ENCODE results near the gene FIGNL2.
"Not testable (repeated sequence)": the region's sequence is repeated elsewhere in the genome, so short reads cannot be mapped to it uniquely, and the experiment has no call there.

The FIGNL2 gene, protein sequence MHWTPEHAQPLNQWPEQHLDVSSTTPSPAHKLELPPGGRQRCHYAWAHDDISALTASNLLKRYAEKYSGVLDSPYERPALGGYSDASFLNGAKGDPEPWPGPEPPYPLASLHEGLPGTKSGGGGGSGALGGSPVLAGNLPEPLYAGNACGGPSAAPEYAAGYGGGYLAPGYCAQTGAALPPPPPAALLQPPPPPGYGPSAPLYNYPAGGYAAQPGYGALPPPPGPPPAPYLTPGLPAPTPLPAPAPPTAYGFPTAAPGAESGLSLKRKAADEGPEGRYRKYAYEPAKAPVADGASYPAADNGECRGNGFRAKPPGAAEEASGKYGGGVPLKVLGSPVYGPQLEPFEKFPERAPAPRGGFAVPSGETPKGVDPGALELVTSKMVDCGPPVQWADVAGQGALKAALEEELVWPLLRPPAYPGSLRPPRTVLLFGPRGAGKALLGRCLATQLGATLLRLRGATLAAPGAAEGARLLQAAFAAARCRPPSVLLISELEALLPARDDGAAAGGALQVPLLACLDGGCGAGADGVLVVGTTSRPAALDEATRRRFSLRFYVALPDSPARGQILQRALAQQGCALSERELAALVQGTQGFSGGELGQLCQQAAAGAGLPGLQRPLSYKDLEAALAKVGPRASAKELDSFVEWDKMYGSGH

DNA sequence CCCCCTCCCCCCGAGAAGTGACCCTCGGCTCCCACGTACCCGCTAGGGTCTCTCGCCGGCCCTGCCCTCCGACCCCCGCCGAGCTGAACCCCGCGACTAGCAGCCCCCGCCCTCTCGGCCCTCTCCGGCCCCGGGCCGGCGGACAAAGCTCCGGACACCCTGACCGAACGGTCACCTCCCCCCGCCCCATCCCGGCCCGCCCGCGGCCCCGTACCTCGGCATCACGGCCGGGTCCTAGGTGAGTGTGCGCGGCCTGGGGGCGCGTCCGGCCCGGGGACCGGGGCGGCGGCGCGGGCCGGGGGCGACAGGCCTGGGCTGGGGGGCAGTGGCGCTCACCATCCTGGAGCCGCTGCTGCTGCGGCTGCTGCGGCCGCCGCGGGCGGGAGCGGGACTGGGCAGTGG is at the start of gene FIGNL2:
Gene FIGNL2, minus strand, starts transcription at position 393 of the 402 bp plus-strand sequence. CDS start 26,305 bp downstream, outside the sequence.
- no peak for DNase-seq (ENCODE audit: low read depth)

DNA sequence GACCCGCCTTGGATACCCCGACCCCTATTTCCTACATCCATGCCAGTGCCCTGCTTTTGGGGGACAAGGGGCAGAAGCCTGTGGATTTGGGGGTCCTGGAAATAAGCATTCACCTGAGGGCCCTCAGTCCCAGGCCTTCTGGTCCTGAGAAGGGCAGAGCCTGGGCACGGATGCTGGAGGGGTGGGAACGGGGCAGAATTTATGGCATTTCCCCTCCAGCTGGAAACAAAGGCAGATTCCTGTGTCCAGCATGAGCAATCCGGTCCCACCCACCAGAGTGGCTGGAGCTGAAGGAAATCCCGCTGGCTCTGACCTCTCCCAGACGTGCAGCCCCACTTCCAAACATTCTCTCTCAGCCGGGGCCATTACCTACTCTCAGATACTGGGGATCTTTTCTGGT is 48.7 kb upstream of the FIGNL2 start:
- no peak for DNase-seq (ENCODE audit: low read depth)

DNA sequence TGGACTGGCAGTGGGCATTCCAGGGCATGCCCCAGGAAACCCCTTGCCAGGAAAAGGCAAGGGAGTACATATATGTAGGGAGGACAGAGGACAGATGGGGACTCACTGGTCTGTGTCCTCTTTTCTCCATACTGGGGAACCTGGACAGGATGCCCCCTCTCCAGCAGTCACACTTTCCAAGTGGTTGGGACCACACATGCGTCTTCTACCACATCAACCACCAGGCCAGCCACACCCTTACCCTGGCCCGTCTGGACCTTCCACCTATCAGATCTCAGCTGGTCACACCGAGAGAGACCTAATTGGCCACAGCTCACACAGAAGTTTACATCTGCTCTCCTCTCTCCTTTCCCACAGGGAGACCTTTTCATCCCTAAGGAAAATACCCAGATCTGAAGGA is 47.7 kb upstream of the FIGNL2 start:
- DNase-seq (ENCODE audit: low read depth), result no peak

DNA sequence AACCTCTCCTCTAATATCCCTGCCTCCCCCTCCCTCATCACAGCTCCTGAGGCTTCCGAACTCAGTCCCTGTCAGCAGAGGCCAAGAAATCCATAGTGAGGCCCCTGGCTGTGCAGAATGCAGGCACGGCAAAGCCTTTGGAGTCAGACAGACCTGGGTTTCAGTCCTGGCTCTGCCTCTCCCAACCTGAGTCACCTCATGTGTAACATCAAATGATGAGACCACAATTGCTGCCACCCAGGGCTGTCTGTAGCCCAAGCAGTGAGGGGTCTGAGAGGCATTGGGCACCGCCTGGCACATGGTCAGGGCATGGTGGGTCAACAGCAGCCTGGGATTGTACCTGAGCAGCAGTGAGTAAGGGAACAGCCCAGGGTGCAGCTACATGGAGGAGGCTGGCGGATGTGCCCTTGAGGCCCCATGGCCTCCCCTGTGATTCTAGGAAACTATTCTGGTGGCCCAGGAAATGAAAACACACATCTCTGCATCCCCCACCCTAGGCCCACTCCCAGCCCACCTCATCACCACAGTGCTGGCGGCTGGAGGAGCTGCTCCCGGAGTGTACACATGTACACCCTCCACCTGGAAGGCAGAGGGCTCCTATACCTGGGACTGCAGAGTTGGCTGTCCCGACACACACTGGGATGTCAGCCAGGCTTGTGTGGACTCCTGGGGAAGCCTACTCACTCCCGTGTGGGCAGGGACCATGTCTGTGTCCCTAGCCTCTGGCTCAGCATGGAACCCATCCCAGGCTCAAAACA is 47.0 kb upstream of the FIGNL2 start:
- no peak for DNase-seq (ENCODE audit: low read depth)

DNA sequence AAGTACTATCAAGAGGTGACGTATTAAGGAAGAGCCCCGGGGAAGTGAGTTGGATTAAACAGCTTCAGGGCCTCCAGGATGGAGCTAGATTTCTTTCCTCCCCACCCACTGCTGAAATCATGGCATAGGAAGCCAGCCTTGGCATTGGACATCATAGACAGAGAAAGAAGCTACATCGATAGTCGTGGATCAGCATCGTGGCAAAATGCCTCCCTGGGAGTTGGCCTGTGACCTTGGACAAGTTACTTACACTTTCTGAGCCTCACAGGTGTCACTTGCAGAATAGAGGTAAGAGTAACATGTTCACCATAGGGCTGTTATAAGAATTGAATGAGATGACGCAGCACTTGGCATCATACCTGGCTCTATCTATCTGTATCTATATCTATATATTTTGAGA is 45.3 kb upstream of the FIGNL2 start:
- DNase-seq (ENCODE audit: low read depth), result no peak

DNA sequence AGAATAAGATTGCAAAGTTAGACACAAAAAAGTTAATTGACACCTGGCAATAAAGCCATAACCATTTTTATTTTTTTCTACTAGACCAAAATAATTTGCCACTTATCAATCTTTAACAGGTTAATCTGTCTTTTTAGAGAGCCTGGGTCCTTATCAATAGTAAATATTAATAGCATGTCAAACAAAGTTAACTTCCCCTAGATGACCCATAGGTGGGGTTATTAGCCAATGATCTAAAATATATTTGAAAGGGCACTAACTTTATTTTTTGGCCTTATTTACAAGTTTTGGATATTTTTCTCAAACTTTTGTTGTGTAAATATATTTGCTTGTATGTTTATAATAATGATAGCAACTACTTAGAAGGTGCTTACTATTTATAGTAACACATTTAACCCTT is 43.3 kb upstream of the FIGNL2 start:
- DNase-seq (ENCODE audit: low read depth), result no peak

DNA sequence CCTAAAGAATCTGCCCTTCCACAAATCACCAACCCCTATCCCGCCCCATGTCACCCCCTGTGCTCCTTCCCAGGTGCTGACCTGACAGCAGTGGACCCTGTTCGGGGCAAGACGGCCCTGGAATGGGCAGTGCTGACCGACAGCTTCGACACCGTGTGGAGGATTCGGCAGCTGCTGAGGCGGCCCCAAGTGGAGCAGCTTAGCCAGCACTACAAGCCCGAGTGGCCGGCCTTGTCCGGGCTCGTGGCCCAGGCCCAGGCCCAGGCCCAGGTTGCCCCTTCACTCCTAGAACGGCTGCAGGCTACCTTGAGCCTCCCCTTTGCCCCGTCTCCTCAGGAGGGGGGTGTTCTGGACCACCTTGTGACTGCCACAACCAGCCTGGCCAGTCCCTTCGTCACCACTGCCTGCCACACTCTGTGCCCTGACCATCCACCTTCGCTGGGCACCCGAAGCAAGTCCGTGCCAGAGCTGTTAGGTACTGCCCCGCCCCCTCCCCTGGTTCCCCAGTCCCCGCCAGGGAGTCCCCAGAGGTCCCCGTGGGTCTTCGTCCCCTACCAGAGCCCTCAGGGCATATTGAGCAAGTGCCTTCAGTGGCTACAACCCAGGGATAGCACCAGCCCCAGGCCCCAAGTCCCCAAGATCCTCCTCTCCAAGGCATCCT is 42.1 kb upstream of the FIGNL2 start:
- DNase-seq (ENCODE audit: low read depth), result no peak

DNA sequence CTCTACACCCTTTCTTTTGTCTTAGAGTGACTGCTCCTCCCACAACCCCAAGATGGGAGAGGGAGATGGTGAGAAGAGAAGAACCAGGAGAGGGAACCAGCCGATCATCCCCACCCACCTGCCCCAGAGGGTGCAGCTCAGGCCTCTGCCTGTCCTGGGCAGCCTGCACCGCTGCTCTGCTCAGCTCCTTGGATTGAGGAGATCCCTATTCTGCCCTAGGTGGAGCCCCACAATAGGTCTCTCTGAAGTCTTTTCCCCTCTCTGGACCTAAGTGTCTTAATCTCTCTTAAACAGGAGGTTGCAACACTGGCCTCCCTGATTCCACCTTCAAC is 41.6 kb upstream of the FIGNL2 start:
- DNase-seq (ENCODE audit: low read depth), result no peak

DNA sequence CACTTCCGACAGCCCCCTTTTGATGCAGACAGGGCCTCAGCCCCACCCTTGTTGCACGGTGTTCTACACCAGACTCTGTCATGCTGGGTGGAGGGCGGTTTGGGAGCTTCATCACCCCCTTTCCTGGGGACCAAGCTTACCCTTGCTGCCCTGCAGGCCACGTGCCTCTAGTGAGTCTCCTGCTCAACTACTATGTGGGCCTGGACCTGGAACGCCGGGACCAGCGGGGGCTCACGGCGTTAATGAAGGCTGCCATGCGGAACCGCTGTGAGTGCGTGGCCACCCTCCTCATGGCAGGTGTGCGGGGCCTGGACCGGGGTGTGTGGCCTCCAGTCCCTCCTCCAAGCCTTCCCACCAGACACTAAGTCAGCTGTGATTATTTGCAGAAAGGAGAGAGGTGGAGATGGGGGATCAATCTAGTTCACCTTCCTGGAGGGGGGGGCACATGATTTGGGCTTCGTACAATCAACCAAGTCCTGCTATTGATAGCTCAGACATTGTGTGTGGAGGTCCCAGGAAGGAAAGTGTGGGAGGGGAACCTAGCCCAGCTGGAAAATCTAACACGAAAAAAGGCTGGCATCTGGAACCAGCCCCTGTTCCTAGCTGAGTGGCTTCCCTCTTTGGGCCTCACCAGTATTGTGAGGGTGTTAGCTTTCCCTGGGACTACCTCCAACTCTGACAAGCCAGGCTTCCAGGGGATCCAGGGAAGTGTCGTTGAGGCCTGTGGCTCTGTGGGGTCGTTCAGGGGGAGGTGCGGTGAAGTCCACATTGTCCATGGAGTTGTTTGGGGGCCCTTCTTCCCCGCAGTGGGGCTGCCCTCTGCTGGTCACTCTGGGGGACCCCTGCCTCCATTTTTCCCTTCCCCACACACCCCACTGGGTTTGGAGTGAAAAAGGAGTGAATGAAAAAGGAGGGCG is 41.0 kb upstream of the FIGNL2 start:
- DNase-seq (ENCODE audit: low read depth), result no peak

DNA sequence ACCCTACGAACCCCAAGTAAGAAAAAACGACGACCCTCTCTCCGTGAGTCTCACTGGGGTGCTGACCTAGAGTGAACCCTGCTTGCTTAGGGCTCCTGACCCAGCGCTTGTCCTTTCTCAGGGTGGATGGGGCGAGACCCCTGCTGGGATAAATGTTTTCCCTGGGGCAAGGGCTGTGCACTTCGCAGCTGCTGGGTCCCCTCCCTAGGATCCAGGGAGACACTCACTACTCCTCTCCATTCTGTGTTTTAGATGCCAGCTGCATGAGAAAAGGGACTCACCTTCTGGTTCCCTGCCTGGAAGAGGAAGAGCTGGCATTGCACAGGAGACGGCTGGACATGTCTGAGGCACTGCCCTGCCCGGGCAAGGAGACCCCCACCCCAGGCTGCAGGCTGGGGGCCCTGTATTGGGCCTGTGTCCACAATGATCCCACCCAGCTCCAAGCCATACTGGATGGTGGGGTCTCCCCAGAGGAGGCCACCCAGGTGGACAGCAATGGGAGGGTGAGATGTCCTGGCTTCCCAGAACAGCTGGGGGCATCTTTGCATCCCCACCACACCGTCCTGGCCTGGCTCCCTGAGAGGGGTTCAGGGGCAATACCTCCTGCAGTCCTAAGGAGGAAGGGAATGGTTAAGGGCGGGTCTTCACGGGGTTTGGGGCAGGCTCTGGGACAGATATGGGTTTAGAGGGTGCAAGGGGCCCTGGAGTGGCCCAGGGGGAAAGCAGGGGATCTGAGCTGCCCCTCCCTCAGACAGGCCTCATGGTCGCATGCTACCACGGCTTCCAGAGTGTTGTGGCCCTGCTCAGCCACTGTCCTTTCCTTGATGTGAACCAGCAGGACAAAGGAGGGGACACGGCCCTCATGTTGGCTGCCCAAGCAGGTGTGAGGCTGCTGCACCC is 40.0 kb upstream of the FIGNL2 start:
- DNase-seq (ENCODE audit: low read depth), result no peak

DNA sequence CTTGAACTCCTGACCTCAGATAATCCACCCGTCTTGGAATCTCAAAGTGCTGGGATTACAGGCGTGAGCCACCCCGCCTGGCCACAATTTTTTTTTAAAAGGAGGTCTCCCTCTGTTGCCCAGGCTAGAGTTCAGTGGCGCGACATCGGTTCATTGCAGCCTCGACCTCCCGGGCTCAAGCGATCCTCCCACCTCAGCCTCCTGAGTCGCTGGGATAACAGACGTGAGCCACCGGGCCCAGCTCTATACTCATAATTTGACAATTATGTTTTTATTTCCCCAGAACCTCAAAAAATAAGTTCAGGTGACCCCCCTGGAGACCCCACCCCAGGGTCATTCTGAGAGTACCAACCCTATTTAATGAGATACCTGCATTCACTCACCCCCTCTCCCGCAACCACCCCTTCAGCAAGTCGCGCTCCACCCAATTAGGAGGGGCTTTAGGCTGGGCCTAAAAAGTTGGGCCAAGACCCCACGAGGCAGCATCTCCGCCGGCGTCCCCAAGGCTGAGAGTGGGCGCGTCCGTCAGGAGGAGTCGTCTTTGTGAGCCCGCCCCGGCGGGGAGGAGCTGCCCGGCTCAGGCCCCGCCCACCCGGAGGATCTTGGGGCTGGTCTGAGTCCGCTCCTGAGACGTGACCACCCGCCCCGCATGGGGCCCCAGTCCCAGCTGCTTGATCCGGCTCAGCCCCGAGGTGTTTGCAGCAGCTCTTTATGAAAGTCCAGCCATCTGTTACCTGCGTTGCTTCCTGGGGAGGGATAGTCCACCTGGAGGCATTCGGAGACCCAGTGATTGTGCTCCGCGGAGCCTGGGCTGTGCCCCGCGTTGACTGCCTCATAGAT is 39.2 kb upstream of the FIGNL2 start, which contains the start of gene ANKRD33:
Gene ANKRD33, plus strand, starts transcription at position 628 of the 840 bp plus-strand sequence. Its CDS starts 84 bp downstream, at position 712.
- peak; percentile 34 for DNase-seq (ENCODE audit: low read depth)

DNA sequence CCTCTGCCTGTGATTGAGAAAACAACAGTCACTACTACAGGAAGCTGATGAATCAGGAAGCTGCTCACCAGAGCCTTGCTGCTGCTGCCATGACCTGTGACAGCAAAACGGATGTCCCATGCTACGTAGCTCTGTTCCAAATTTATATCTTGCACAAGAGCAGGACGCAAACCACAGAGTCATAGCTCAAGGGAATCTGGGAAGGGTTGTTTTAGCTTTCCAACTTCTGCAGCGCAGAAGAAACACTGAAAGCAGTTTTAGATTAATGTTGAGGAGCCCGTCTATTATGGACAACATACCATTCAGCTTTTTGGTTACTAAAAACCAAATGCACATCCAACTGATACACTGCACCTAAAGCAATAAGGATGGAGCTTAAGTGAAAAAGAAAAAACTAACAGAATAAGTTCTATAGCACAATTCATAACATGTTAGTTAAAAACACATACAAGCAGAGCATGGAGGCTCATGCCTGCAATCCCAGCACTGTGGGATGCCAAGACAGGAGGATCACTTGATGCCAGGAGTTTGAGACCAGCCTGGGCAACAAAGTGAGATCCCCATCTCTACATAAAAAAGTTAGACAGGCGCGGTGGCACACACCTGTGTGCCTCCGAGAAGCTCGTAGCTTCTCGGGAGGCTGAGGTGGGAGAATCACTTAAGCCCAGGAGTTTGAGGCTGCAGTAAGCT is 37.6 kb upstream of the FIGNL2 start:
- DNase-seq (ENCODE audit: low read depth), result peak; percentile 96

DNA sequence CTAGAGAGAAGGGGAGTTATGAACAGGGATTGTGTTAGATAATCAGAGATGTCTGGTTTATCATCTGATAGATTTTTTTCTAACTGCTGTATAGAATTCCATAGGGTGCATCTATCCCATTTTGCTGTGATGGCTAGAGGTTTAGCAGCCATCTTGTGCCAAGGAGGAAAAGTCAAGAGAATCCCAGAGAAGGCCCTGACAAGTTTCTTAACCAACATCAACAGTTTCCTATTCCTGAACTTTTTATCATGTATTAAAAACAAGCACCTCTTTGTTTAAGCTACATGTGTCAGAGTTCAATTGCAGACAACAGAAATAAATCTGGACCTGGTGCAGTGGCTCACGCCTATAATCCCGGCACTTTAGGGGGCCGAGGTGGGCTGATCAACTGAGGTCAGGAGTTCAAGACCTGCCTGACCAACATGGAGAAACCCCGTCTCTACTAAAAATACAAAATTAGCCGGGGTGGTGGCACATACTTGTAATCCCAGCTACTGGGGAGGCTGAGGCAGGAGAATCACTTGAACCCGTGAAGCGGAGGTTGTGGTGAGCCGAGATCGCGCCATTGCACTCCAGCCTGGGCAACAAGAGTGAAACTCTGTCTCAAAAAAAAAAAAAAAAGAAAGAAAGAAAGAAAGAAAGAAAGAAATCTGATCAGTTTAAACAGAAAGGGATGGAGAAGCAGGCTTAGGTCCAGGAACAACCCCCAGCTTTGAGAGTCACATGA is 36.9 kb upstream of the FIGNL2 start:
- not testable (repeated sequence) for DNase-seq (ENCODE audit: low read depth)

DNA sequence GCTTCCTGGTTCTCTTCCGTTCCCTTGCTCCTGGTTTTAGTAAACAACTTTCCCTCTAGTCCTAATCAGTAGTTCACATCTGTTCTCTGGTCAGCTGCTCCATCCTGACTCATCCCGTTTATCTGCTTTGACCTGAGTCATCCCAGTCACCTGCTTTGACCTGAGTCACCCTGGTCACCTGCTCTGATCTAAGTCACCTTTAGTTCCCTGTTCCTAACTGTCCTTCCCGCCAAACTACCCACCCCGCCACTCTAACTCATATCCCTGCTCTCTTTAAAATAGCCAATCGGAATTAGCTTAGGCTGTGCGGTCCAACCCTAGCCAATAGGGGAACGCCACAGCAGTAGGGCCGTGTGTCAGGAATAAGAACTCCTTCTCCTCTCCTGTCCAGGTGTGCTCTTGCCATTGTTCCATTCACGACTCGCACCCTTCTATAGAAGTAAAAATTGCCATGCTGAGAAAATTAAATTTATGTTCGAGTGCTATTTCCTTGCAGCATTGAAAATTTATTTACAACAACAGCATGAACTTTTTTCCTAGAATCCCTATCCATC is 36.2 kb upstream of the FIGNL2 start:
- peak; percentile 64 for DNase-seq (ENCODE audit: low read depth)

DNA sequence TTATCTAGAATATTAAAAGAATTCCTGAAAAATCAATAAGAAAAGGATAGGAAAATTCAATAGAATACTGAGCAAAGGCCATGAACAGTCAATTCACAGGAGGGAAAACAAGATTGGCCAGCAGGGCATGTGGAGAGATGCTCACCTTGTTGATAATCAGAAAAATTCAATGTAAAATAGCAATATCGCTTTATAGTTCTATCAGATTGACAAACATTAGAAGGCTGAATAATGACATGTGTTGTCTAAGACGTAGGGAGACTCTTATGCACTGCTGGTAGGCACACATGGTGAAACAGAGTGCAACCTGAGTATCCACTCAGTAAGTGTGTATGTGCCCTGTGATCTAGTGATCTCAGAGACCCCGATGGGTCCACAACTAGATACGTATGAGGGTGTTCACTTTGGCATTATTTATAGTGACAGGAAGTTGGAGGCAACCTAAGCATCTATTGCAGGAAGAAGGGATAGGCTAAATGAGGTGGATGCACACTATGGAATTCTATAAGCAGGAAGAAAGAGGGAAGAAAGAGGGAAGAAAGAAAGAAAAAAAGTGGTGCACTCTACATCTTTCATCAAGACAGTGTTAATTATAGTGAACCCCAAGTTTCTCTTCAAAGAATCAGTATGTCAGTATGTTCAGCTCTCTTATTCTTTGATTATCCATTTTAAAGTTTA is 35.6 kb upstream of the FIGNL2 start:
- no peak for DNase-seq (ENCODE audit: low read depth)

DNA sequence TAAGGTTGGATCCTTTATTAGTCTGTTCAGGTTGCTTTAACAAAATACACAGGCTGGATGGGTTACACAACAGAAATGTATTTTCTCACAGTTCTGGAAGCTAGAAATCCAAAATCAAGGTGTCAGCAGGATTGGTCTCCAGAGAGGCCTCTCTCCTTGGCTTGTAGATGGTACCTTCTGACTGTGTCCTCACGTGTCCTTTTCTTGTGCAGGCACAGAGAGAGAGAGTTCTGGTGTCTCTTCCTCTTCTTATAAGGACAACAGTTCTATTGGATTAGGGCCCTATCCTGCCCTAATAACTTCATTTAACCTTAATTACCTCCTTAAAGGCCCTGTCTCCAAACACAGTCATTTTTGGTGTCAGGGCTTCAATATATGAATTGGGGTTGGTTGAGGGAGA is 34.8 kb upstream of the FIGNL2 start:
- no peak for DNase-seq (ENCODE audit: low read depth)

DNA sequence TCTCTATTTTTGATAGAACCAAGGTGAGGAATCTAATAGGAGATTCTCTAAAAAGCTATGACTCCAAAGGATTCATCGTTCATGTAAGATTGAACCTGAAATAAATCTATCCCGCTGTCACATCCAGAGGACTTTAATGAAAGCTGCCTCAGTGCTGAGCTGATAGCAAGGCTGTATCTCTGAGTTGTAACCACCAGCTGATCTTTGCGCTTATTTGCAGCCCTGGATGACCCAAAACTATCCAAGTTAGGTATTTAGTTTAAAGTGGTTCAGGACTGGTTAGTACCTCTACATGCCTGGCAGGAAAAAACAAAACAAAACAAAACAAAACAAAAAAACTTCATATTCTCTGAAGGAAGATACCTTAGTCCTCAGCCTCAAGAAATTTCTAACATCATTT is 30.6 kb upstream of the FIGNL2 start:
- DNase-seq (ENCODE audit: low read depth), result no peak

Data from iris pigment epithelial cell (primary cell).